ENCODE measurements around the gene ADAM22. TPM values are rescaled to one million over a fixed set of nuclear protein-coding genes. Genes with fewer than 3 reads are reported as not detected.
"Not testable (repeated sequence)": the region's sequence is repeated elsewhere in the genome, so short reads cannot be mapped to it uniquely, and the experiment has no call there.

Gene ADAM22
- total RNA-seq, 2 donors from 2014 or later: 0.32 to 0.82 TPM

DNA sequence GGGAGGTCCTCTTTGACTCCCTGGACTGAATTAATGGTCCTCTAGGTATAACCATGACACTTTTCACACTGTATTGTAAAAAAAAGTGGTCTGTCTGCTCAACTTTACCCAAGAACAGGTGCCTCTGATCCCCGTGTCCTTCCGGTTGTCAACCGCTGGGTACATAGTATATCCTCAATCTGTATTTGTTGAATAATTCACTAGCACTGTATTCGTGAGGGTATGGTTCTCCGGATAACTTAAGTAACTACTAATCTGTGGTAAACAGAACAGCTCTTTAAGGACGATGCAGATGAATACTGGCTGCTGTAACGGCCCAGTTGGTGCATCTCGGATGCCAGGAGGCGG lies 472 bp upstream of the ADAM22 start:
- no peaks in the 10 kb centered on the region for H3K4me1 Mint-ChIP-seq
- ATAC-seq (replicated peaks): no peak
- no peaks in the 10 kb centered on the region for H3K36me3 Mint-ChIP-seq (ENCODE audit: low read depth)
- H3K9me3 Mint-ChIP-seq: no peaks in the 10 kb centered on the region
- no peaks in the 10 kb centered on the region for H3K27me3 Mint-ChIP-seq
- H3K4me3 Mint-ChIP-seq: peak overlapping the region; percentile 79
- no peak overlapping the region for H3K27ac Mint-ChIP-seq

GRCh38 chr7:87934699-87935383 lies 790 bp downstream of the ADAM22 start:
- Mint-ChIP-seq H3K9me3 (no peaks in the 10 kb centered on the region), H3K27ac (no peak overlapping the region), H3K27me3 (no peaks in the 10 kb centered on the region), H3K4me3 (peak overlapping the region; percentile 79), H3K36me3 (ENCODE audit: low read depth) (no peaks in the 10 kb centered on the region), H3K4me1 (no peaks in the 10 kb centered on the region)
- peak; percentile 11 for ATAC-seq (replicated peaks)

GRCh38 chr7:87935384-87935706 lies 1.3 kb downstream of the ADAM22 start:
- no peak for ATAC-seq (replicated peaks)
- Mint-ChIP-seq H3K27ac (no peak overlapping the region), H3K4me3 (peak overlapping the region; percentile 79), H3K36me3 (ENCODE audit: low read depth) (no peaks in the 10 kb centered on the region), H3K27me3 (no peaks in the 10 kb centered on the region), H3K9me3 (no peaks in the 10 kb centered on the region), H3K4me1 (no peaks in the 10 kb centered on the region)

GRCh38 chr7:87941138-87941537 lies 7.1 kb downstream of the ADAM22 start:
- Mint-ChIP-seq H3K9me3 (no peaks in the 10 kb centered on the region), H3K27me3 (no peaks in the 10 kb centered on the region), H3K36me3 (ENCODE audit: low read depth) (no peaks in the 10 kb centered on the region), H3K27ac (no peak overlapping the region), H3K4me1 (no peaks in the 10 kb centered on the region), H3K4me3 (no peak overlapping the region)
- ATAC-seq (replicated peaks): no peak

- no peaks in the 10 kb centered on the region for H3K27me3 Mint-ChIP-seq
- H3K27ac Mint-ChIP-seq: no peak overlapping the region
- no peak overlapping the region for H3K4me3 Mint-ChIP-seq
- H3K36me3 Mint-ChIP-seq (ENCODE audit: low read depth): no peaks in the 10 kb centered on the region
- H3K9me3 Mint-ChIP-seq: no peaks in the 10 kb centered on the region
- no peak for ATAC-seq (replicated peaks)
- no peaks in the 10 kb centered on the region for H3K4me1 Mint-ChIP-seq
These were observed 10.5 kb downstream of the ADAM22 start for GRCh38 chr7:87944547-87944946.

DNA sequence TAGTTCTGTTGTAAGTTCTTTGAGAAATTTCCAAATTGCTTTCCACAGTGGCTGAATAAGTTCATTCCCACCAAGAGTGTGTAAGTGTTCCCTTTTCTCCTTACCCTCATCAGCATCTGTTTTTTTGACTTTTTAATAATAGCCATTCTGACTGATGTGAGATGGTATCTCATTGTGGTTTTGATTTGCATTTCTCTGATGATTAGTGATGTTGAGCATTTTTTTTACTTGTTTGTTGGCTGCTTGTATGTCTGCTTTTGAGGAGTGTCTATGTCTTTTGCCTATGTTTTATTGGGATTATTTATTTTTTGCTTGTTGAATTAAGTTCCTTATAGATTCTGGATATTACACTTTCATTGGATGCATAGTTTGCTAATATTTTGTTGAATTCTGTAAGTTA lies 11.9 kb downstream of the ADAM22 start:
- not testable (repeated sequence) for H3K4me3 Mint-ChIP-seq; H3K4me1 Mint-ChIP-seq; ATAC-seq (replicated peaks)

GRCh38 chr7:87948371-87948770 lies 14.3 kb downstream of the ADAM22 start:
- Mint-ChIP-seq H3K4me1 (no peaks in the 10 kb centered on the region), H3K4me3 (no peak overlapping the region), H3K27ac (no peak overlapping the region), H3K9me3 (no peaks in the 10 kb centered on the region), H3K36me3 (ENCODE audit: low read depth) (no peaks in the 10 kb centered on the region), H3K27me3 (no peaks in the 10 kb centered on the region)
- no peak for ATAC-seq (replicated peaks)

More for the DNA sequence above, 11.9 kb downstream of the ADAM22 start:
- H3K27ac Mint-ChIP-seq; H3K9me3 Mint-ChIP-seq; H3K27me3 Mint-ChIP-seq; H3K36me3 Mint-ChIP-seq (ENCODE audit: low read depth): not testable (repeated sequence)

GRCh38 chr7:87959336-87959735 lies 25.3 kb downstream of the ADAM22 start:
- Mint-ChIP-seq H3K4me3 (no peak overlapping the region), H3K9me3 (no peaks in the 10 kb centered on the region), H3K4me1 (no peaks in the 10 kb centered on the region), H3K36me3 (ENCODE audit: low read depth) (no peaks in the 10 kb centered on the region), H3K27me3 (no peaks in the 10 kb centered on the region), H3K27ac (no peak overlapping the region)
- no peak for ATAC-seq (replicated peaks)

DNA sequence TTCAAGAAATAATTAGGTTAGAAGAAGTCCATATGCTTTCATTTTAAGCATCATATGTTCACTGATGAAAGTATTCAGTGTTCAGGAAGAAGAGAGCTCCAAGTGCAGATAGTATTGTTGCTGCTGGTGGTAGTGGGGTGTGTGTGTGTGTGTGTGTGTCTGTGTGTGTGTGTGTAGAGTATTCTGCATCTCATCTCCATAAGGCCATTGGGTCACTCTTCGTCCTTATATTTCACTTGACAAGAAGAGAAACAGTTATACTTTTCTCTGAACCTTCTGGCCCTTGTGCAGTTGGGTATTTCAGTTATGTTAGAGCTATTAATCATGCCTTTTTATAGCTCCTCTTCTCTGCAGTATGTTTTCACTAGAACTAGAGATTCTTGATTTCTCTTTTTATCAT lies 26.2 kb downstream of the ADAM22 start:
- Mint-ChIP-seq H3K27ac (no peak overlapping the region), H3K4me3 (no peak overlapping the region), H3K9me3 (no peaks in the 10 kb centered on the region), H3K4me1 (no peaks in the 10 kb centered on the region), H3K27me3 (no peaks in the 10 kb centered on the region), H3K36me3 (ENCODE audit: low read depth) (no peaks in the 10 kb centered on the region)
- no peak for ATAC-seq (replicated peaks)

GRCh38 chr7:87961754-87962153 lies 27.7 kb downstream of the ADAM22 start:
- Mint-ChIP-seq H3K4me3 (no peak overlapping the region), H3K27me3 (no peaks in the 10 kb centered on the region), H3K4me1 (no peaks in the 10 kb centered on the region), H3K27ac (no peak overlapping the region), H3K9me3 (peaks cover 3% of the 10 kb centered on the region), H3K36me3 (ENCODE audit: low read depth) (no peaks in the 10 kb centered on the region)
- no peak for ATAC-seq (replicated peaks)

GRCh38 chr7:87966271-87966670 lies 32.2 kb downstream of the ADAM22 start:
- Mint-ChIP-seq H3K36me3 (ENCODE audit: low read depth) (no peaks in the 10 kb centered on the region), H3K27ac (no peak overlapping the region), H3K27me3 (no peaks in the 10 kb centered on the region)

DNA sequence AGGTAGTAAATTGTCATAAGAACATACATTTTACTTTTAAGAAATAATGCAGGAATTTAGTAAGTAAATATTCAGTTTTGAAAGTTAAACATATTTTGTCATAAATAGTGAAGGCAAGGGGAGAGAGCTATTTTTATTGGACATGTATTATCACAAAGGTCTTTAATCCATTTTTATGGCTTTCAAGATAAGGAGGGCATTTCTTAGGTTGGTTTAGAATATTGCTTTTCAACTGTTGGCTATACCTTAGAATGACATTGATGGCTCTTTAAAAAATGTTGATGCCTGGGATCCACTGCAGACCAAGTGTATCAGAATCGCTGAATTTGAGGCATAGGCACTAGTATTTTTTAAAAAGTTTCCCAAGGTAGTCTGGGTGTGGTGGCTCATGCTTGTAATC lies 34.0 kb downstream of the ADAM22 start:
- no peak for ATAC-seq (replicated peaks)
- H3K36me3 Mint-ChIP-seq (ENCODE audit: low read depth): no peaks in the 10 kb centered on the region
- H3K4me1 Mint-ChIP-seq: no peaks in the 10 kb centered on the region

More at GRCh38 chr7:87966271-87966670, 32.2 kb downstream of the ADAM22 start:
- no peaks in the 10 kb centered on the region for H3K4me1 Mint-ChIP-seq
- H3K4me3 Mint-ChIP-seq: no peak overlapping the region
- H3K9me3 Mint-ChIP-seq: peaks cover 3% of the 10 kb centered on the region
- no peak for ATAC-seq (replicated peaks)

GRCh38 chr7:87982116-87982515 lies 48.1 kb downstream of the ADAM22 start:
- no peaks in the 10 kb centered on the region for H3K36me3 Mint-ChIP-seq (ENCODE audit: low read depth)
- no peak overlapping the region for H3K27ac Mint-ChIP-seq
- H3K4me1 Mint-ChIP-seq: no peaks in the 10 kb centered on the region
- no peak for ATAC-seq (replicated peaks)
- no peaks in the 10 kb centered on the region for H3K27me3 Mint-ChIP-seq
- H3K9me3 Mint-ChIP-seq: no peaks in the 10 kb centered on the region
- no peak overlapping the region for H3K4me3 Mint-ChIP-seq

More for the DNA sequence above, 34.0 kb downstream of the ADAM22 start:
- H3K4me3 Mint-ChIP-seq: no peak overlapping the region
- H3K9me3 Mint-ChIP-seq: peaks cover 6% of the 10 kb centered on the region
- H3K27me3 Mint-ChIP-seq: no peaks in the 10 kb centered on the region
- H3K27ac Mint-ChIP-seq: no peak overlapping the region

DNA sequence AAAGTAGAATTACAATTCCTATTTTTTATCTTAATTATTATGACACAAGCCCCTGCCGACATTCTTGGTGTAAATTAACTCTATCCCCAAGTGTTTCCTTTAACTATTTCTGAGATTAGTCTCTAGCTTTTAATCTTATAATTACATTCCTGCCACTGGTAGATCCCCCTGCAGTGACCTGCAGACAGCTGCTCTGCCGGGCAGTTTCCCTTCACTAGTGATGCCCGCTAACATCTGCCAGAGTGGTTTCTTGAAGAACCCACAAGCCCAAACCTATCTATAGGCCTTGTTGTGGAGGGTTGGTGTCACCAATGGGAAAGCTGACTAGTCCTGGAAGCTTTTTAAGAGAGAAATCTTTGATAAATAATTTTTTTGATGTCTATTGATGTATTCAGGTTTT lies 50.0 kb downstream of the ADAM22 start:
- no peaks in the 10 kb centered on the region for H3K9me3 Mint-ChIP-seq
- no peaks in the 10 kb centered on the region for H3K27me3 Mint-ChIP-seq

GRCh38 chr7:87993269-87993668 lies 59.2 kb downstream of the ADAM22 start:
- no peaks in the 10 kb centered on the region for H3K9me3 Mint-ChIP-seq
- ATAC-seq (replicated peaks): no peak
- no peaks in the 10 kb centered on the region for H3K4me1 Mint-ChIP-seq

More for the DNA sequence above, 50.0 kb downstream of the ADAM22 start:
- H3K27ac Mint-ChIP-seq: no peak overlapping the region
- no peaks in the 10 kb centered on the region for H3K36me3 Mint-ChIP-seq (ENCODE audit: low read depth)
- H3K4me3 Mint-ChIP-seq: no peak overlapping the region
- H3K4me1 Mint-ChIP-seq: no peaks in the 10 kb centered on the region
- ATAC-seq (replicated peaks): no peak

DNA sequence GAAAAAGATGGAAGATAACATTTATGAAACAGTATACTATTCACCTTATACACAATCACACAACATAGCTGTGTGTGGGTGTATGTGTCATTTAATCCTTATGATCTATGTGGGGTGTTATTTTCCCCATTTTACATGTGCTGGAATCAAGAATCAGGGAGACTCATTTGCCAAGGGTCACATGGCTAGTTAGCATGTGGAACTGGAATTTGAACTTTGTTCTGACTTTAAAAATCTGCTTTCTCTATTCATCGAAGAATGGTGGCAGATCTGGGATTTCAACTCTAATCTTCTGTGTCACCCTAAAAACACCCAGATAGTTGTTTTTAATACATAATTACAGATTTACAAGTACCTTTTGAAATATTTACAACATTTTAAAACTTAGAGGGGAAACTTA lies 65.2 kb downstream of the ADAM22 start:
- Mint-ChIP-seq H3K9me3 (no peaks in the 10 kb centered on the region), H3K27ac (no peak overlapping the region), H3K4me1 (no peaks in the 10 kb centered on the region), H3K36me3 (ENCODE audit: low read depth) (no peaks in the 10 kb centered on the region), H3K27me3 (no peaks in the 10 kb centered on the region), H3K4me3 (no peak overlapping the region)
- no peak for ATAC-seq (replicated peaks)

More at GRCh38 chr7:87993269-87993668, 59.2 kb downstream of the ADAM22 start:
- H3K27ac Mint-ChIP-seq: no peak overlapping the region
- H3K27me3 Mint-ChIP-seq: no peaks in the 10 kb centered on the region
- H3K4me3 Mint-ChIP-seq: no peak overlapping the region
- H3K36me3 Mint-ChIP-seq (ENCODE audit: low read depth): no peaks in the 10 kb centered on the region

Data from activated T-helper 17 cell treated with anti-CD3 and anti-CD28 coated beads, Interleukin-2, amount 50 U/mL, for 72 hours (primary cell).